Inferior parietal cortex (tissue), 1 donor: ENCODE data around the gene ACOT8.

Experiments
- DNase-seq: peaks from one replicate; pipeline ENCODE4 v3.0.0-alpha.2; 2016; ENCODE audit errors: extremely low spot score

Gene ACOT8

GRCh38 chr20:45792317-45793118 lies 64.7 kb downstream of the ACOT8 start:
- DNase-seq, result no peak
